ENCODE measurements around the gene C1R.

C1R gene

GRCh38 chr12:7136071-7136470 lies 43.8 kb upstream of the C1R start:
- ChIA-PET POLR2A (no interaction called here), CTCF (interaction anchor here (1.4 kb wide), 1 partner anchor 9 kb away, joined by 4 read pairs; no protein-coding TSS in a partner anchor)
- peaks cover 3 to 71% of the 10 kb centered on the region in 2 experiments; a peak in 2 of 3 replicates for H3K36me3 ChIP-seq (ENCODE audit: control insufficient read depth in 2 of 2, insufficient read depth in 1 of 2, low read length in 2 of 2)
- H3K27ac ChIP-seq (ENCODE audit: extremely low read depth, low read depth, low read length): no peak overlapping the region
- H3K4me3 ChIP-seq (ENCODE audit: low read depth, low read length): no peak overlapping the region
- no peak for TF ChIP-seq ZNF157 (tag by site-specific recombination; IDR thresholded peaks at IDR 0.05)
- TF ChIP-seq ZNF529 (tag by site-specific recombination; IDR thresholded peaks at IDR 0.05; ENCODE audit: insufficient replicate concordance): no peak
- TF ChIP-seq PBX3 (CRISPR knock-in tag; IDR thresholded peaks at IDR 0.05): no peak
- TF ChIP-seq ZNF133 (tag by site-specific recombination; IDR thresholded peaks at IDR 0.05): no peak
- TF ChIP-seq ZNF174 (tag by site-specific recombination; IDR thresholded peaks at IDR 0.05): no peak
- no peak for TF ChIP-seq ZNF280D (tag by site-specific recombination; IDR thresholded peaks at IDR 0.05)
- no peak for TF ChIP-seq ZNF692 (tag by site-specific recombination; IDR thresholded peaks at IDR 0.05)
- no peak for TF ChIP-seq ZNF18 (tag by site-specific recombination; IDR thresholded peaks at IDR 0.05)
- no peak for TF ChIP-seq SETDB1 (IDR thresholded peaks at IDR 0.05; ENCODE audit: insufficient read length, low read length)
- TF ChIP-seq ZSCAN5A (tag by site-specific recombination; IDR thresholded peaks at IDR 0.05): no peak
- no peak for TF ChIP-seq ZNF24 (tag by site-specific recombination; IDR thresholded peaks at IDR 0.05)
- no peak for TF ChIP-seq GLI4 (tag by site-specific recombination; IDR thresholded peaks at IDR 0.05)
- no peak for TF ChIP-seq MEIS1 (CRISPR knock-in tag; IDR thresholded peaks at IDR 0.05; ENCODE audit: borderline replicate concordance)
- TF ChIP-seq ZNF704 (tag by site-specific recombination; IDR thresholded peaks at IDR 0.05): no peak
- TF ChIP-seq ZNF112 (tag by site-specific recombination; IDR thresholded peaks at IDR 0.05): no peak
- no peak for TF ChIP-seq ZNF211 (tag by site-specific recombination; IDR thresholded peaks at IDR 0.05; ENCODE audit: low read depth)
- no peak for TF ChIP-seq ZNF366 (tag by site-specific recombination; conservative IDR thresholded peaks at IDR 0.05)
- no peak for TF ChIP-seq AEBP2 (tag by site-specific recombination; IDR thresholded peaks at IDR 0.05; ENCODE audit: borderline replicate concordance)
- no peak for TF ChIP-seq ZNF175 (tag by site-specific recombination; IDR thresholded peaks at IDR 0.05)
- TF ChIP-seq PRDM2 (tag by site-specific recombination; IDR thresholded peaks at IDR 0.05; ENCODE audit: borderline replicate concordance): no peak
- no peaks in the 10 kb centered on the region for H3K4me1 ChIP-seq (ENCODE audit: control insufficient read depth, insufficient read depth, low read length)
- no peaks in the 10 kb centered on the region for H3K9me3 ChIP-seq (ENCODE audit: control insufficient read depth, insufficient read depth, low read depth, low read length)
